ENCODE measurements around the gene CHD5. TPM values are rescaled to one million over a fixed set of nuclear protein-coding genes. Genes with fewer than 3 reads are reported as not detected.

The CHD5 gene
- total RNA-seq, 4 donors from 2014 or later = 5.5 to 16.9 (median 12.0) TPM

- no peak overlapping the region for H3K27ac ChIP-seq (replicated peaks in 1 of 4)
- no peak for TF ChIP-seq CTCF (IDR thresholded peaks at IDR 0.05)
- no peak for TF ChIP-seq POLR2AphosphoS5 (IDR thresholded peaks at IDR 0.05)
- TF ChIP-seq POLR2A (IDR thresholded peaks at IDR 0.05; ENCODE audit: low read depth) = no peak
- no peak for TF ChIP-seq EP300 (IDR thresholded peaks at IDR 0.05)
- H3K36me3 ChIP-seq = peaks cover 0 to 4% (median 0%) of the 10 kb centered on the region in 4 donors
- no peak overlapping the region for H3K4me3 ChIP-seq
- peaks cover 4 to 13% (median 11%) of the 10 kb centered on the region in 4 donors for H3K4me1 ChIP-seq
- intact Hi-C loops (cut with DNase I) = no loop called here
- WGBS = 84% methylated on average over 13 of the region's 15 CpGs
- H3K9me3 ChIP-seq = no peaks in the 10 kb centered on the region
- no peak for DNase-seq (ENCODE audit: extremely low spot score)
- H3K27me3 ChIP-seq = peaks cover 0 to 31% (median 0%) of the 10 kb centered on the region in 4 donors
Measured at GRCh38 chr1:6125366-6125765, 54.8 kb downstream of the CHD5 start.

DNA sequence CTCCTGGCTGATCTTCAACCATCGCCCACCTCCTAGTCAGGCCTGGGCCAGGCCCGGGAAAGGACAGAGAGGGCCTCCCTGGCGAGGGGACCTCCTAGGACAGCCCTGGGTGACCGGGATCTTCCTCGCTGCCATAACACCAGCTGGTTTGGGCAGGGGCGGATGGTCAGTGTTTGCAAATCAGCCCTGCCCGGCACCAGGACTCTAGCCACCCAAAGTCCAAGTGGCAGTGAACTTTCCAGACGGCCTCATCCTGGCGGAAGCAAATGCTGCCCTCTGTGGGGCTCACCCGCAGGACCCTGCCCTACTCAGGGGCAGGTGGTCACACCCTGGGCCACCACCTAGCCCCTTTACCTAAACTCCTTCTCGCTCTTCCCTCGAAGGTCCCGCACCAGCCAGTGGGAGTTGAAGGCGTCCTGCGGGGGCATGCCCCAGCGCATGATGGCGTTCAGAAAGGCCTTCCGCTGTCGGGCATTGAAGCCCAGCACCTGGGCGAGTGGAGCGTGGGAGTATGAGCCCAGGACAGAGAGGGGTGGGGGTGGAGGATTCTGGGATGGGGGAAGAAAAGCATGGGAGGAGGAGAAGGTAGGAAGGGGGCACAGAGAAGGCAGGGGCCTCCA is 55.3 kb downstream of the CHD5 start:
- Histone ChIP-seq H3K4me3 (no peak overlapping the region), H3K36me3 (peaks cover 0 to 4% (median 0%) of the 10 kb centered on the region in 4 donors), H3K9me3 (no peaks in the 10 kb centered on the region), H3K27ac (replicated peaks in 1 of 4) (no peak overlapping the region), H3K4me1 (peaks cover 4 to 13% (median 11%) of the 10 kb centered on the region in 4 donors), H3K27me3 (peaks cover 0 to 31% (median 0%) of the 10 kb centered on the region in 4 donors)
- 82% methylated on average over 16 of the region's 21 CpGs for WGBS
- TF ChIP-seq POLR2AphosphoS5 (IDR thresholded peaks at IDR 0.05) = no peak
- no peak for TF ChIP-seq CTCF (IDR thresholded peaks at IDR 0.05)
- no peak for TF ChIP-seq EP300 (IDR thresholded peaks at IDR 0.05)
- no peak for TF ChIP-seq POLR2A (IDR thresholded peaks at IDR 0.05; ENCODE audit: low read depth)
- DNase-seq (ENCODE audit: extremely low spot score) = no peak
- intact Hi-C loops (cut with DNase I) = no loop called here

DNA sequence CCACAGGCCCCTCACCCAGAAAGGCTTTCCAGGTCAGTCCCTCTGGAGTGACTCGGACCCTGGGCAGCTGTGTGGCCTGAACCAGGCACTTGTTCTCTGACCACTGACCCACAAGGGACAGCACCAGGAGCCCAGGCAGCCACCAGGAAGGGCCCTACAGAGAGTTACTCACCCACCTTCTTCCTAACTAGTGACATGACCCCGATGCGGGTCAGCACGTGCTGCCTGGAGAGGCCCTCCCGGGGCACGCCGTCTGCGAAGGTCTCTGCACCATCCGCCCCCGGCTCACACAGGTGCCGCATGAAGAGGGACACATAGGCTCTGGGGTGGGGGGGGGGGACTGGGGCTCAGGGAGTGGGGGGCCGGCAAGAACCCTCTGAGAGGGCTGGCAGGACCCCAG is 55.8 kb downstream of the CHD5 start:
- TF ChIP-seq POLR2AphosphoS5 (IDR thresholded peaks at IDR 0.05) (no peak), EP300 (IDR thresholded peaks at IDR 0.05) (no peak), POLR2A (IDR thresholded peaks at IDR 0.05; ENCODE audit: low read depth) (no peak), CTCF (IDR thresholded peaks at IDR 0.05) (no peak)
- H3K27ac ChIP-seq (replicated peaks in 1 of 4) = no peak overlapping the region
- no peaks in the 10 kb centered on the region for H3K9me3 ChIP-seq
- H3K4me3 ChIP-seq = no peak overlapping the region
- H3K36me3 ChIP-seq = peaks cover 0 to 4% (median 0%) of the 10 kb centered on the region in 4 donors
- WGBS = 100% methylated on average over 1 of the region's 12 CpGs
- intact Hi-C loops (cut with DNase I) = no loop called here
- no peak for DNase-seq (ENCODE audit: extremely low spot score)
- peaks cover 0 to 31% (median 0%) of the 10 kb centered on the region in 4 donors for H3K27me3 ChIP-seq
- peaks cover 4 to 13% (median 11%) of the 10 kb centered on the region in 4 donors for H3K4me1 ChIP-seq

- Histone ChIP-seq H3K27ac (replicated peaks in 1 of 4) (no peak overlapping the region), H3K9me3 (no peaks in the 10 kb centered on the region), H3K4me3 (no peak overlapping the region), H3K4me1 (peaks cover 4 to 13% (median 11%) of the 10 kb centered on the region in 4 donors), H3K27me3 (peaks cover 0 to 31% (median 0%) of the 10 kb centered on the region in 4 donors), H3K36me3 (peaks cover 0 to 4% (median 0%) of the 10 kb centered on the region in 4 donors)
- intact Hi-C loops (cut with DNase I) = no loop called here
- 88% methylated on average over 9 of the region's 10 CpGs for WGBS
- DNase-seq (ENCODE audit: extremely low spot score) = no peak
- no peak for TF ChIP-seq CTCF (IDR thresholded peaks at IDR 0.05)
- no peak for TF ChIP-seq POLR2AphosphoS5 (IDR thresholded peaks at IDR 0.05)
- no peak for TF ChIP-seq EP300 (IDR thresholded peaks at IDR 0.05)
- TF ChIP-seq POLR2A (IDR thresholded peaks at IDR 0.05; ENCODE audit: low read depth) = no peak
Measured at GRCh38 chr1:6123816-6124215, 56.3 kb downstream of the CHD5 start.

Measured in esophagus muscularis mucosa (tissue), 4 donors.